K562 (cell line): ENCODE data around the gene MCEMP1.

Experiments
- FOXJ3 ChIP-seq: sonication (generic); formaldehyde crosslinking; IDR thresholded peaks from 2 replicates; pipeline ENCODE4 v1.4.0; 2020; ENCODE audit warnings: mild to moderate bottlenecking, missing genetic modification reagents
- IFI16 ChIP-seq: fragments of 250-450 bp; sonication (Bioruptor Pico); IDR thresholded peaks from 2 replicates; pipeline ENCODE4 v2.1.2; 2022; ENCODE audit warnings: mild to moderate bottlenecking, inconsistent platforms
- POLR3A ChIP-seq: IDR thresholded peaks from 2 replicates; pipeline ENCODE4 v1.6.1; 2011; ENCODE audit warnings: borderline replicate concordance, mild to moderate bottlenecking, moderate library complexity; ENCODE audit not compliant: insufficient read length, insufficient read depth; ENCODE audit errors: extremely low read depth
- ZNF217 ChIP-seq: sonication (generic); formaldehyde crosslinking; IDR thresholded peaks from 2 replicates; pipeline ENCODE4 v1.8.0; 2022; ENCODE audit warnings: mild to moderate bottlenecking, missing genetic modification reagents
- TF ChIP-seq, protein P1 (sequence below), 3 experiments: IDR thresholded peaks in 2 of 3; conservative IDR thresholded peaks in 1 of 3; 2 replicates each; pipeline ENCODE4 v1.5.1; 2011 to 2012; ENCODE audit warnings: low read length in 3 of 3, mild to moderate bottlenecking in 3 of 3, control low read depth in 2 of 3, improper control_type of control experiment in 1 of 3, inconsistent platforms in 1 of 3, low read depth in 1 of 3, mixed read lengths in 1 of 3, moderate library complexity in 1 of 3; ENCODE audit not compliant: insufficient read depth in 2 of 3
- TF ChIP-seq, protein P2 (sequence below): IDR thresholded peaks from 3 replicates; pipeline ENCODE4 v1.6.1; 2011; ENCODE audit warnings: borderline replicate concordance, mild to moderate bottlenecking; ENCODE audit not compliant: insufficient read length, insufficient read depth

DNA sequence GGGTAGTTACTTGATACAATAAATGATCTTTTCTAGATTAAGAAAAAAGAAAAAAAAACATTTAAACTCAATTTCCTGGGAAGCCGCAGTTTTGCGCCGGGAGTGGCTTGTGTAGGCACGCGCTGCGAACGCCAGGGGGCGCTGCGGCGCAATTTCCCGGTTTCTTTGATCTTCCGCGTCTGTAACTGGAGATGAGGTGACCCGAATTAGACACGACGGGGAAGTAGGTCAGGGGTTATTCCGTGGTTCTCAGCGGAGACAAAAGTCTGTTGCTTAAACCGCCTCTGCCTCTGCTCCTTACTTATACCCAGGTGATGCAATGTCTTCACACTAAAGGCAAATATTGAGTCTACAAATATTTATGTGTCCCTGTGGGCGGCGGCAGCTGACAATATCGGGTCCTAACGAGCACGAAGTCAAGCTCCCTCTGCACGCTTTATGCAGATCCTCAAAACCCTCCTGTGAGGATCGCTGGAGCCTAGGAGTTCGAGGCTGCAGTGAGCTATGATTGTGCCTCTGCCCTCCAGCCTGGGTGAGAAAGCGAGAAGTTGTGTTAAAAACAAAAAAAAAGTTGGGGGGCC is 24.7 kb upstream of the MCEMP1 start:
- TF ChIP-seq ZNF217 (CRISPR knock-in tag) (no peak), POLR3A (no peak), IFI16 (no peak), FOXJ3 (no peak)
- TF ChIP-seq, protein P1, sequence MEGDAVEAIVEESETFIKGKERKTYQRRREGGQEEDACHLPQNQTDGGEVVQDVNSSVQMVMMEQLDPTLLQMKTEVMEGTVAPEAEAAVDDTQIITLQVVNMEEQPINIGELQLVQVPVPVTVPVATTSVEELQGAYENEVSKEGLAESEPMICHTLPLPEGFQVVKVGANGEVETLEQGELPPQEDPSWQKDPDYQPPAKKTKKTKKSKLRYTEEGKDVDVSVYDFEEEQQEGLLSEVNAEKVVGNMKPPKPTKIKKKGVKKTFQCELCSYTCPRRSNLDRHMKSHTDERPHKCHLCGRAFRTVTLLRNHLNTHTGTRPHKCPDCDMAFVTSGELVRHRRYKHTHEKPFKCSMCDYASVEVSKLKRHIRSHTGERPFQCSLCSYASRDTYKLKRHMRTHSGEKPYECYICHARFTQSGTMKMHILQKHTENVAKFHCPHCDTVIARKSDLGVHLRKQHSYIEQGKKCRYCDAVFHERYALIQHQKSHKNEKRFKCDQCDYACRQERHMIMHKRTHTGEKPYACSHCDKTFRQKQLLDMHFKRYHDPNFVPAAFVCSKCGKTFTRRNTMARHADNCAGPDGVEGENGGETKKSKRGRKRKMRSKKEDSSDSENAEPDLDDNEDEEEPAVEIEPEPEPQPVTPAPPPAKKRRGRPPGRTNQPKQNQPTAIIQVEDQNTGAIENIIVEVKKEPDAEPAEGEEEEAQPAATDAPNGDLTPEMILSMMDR (IDR thresholded peaks at IDR 0.05 in 2 of 3, conservative IDR thresholded peaks at IDR 0.05 in 1 of 3; ENCODE audit: insufficient read depth in 2 of 3, low read depth in 1 of 3, low read length in 3 of 3): peak; percentile 88 to 99 (median 96)
- TF ChIP-seq, protein P2, sequence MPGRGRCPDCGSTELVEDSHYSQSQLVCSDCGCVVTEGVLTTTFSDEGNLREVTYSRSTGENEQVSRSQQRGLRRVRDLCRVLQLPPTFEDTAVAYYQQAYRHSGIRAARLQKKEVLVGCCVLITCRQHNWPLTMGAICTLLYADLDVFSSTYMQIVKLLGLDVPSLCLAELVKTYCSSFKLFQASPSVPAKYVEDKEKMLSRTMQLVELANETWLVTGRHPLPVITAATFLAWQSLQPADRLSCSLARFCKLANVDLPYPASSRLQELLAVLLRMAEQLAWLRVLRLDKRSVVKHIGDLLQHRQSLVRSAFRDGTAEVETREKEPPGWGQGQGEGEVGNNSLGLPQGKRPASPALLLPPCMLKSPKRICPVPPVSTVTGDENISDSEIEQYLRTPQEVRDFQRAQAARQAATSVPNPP: no peak
